NCI-H2227 treated with DMSO at 0.1 percent for 48 hours (cell line): ENCODE data around the gene TNC.

Experiments
- DNase-seq: peaks from one replicate; lab custom pipeline; 2025; lab: John Stamatoyannopoulos, UW

The TNC gene

DNA sequence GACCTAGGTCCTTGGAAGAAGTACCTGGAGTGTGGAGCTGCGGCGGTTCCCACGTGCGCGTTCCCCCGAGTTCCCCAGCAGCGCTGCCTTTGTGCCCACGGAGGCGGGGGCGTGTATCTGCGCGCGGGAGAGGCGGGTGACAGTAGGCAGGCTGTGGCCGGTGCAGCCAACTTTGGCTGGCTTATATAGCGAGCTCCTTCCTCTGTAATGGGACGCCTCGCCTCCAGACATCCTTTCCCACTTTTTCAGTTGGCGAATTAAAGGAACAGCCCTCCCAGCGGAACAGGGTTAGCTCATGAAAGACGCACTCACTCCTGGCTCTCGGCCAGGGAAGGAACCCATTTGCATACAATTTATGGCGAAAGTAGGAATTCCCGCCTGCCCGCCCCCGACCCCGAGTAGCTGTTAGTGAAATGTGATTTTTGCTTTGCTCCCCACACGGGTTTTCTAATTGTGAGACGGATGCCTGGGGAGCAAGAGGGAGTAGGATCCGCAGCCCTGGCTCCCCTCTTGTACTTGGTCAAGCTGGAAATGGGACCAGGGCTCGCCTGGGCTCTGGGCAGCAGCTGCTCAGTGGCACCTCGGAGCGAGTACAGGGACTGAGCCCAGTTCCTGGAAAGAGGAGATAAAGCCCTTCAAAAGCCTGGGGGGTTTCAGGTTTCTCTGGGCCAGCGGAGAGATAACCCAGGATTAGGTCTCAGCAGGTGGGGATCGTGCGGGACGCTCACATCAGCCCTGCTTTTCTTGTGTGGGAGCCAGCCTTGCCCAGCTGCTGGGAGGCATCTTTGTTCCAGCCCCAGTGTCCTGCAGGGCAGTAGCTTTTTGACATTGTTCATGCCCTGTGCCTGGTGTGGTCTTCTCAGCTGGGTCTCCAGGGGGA lies at the start of gene TNC:
Gene TNC (minus strand): TSS at position 159 of the 880 bp plus-strand sequence. CDS start 27,139 bp downstream, outside the sequence.
- DNase-seq, result no peak

DNA sequence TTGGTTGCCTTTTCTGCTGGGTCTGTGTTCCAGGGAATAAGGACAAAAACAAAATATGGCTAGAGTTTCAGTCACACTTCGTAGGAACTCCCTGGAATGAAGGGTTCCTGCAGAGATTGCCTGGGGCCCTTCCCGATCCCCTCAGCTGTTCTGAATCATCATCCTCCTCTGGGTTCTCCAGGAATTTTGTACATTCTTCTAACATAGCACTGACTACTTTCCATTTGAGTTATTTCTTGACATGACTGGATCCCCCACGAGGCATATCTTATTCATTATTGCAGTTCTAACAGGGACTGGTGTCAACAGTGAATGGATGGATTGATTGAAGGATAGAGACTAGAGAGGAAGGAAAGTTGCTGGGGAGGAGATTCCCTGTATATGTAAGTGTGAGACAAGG lies 49.2 kb upstream of the TNC start:
- DNase-seq, result no peak

DNA sequence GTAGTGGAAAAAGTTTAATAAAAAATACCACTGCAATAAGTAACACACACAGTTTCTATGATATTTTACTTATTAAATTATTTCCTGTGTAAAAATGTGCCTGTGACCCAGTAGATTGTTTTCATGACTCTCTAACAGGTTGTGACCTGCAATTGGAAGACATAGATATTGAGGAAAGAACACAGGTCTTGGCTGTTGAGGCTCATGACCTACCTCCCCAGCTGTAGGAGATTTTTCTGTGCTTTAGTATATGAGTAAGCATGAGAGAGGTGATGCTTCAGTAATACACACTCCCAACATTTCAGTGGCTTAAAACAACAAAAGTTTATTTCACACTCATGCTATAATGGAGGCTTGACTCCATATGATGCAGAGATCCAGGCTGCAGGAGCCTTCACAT lies 47.3 kb upstream of the TNC start:
- no peak for DNase-seq

DNA sequence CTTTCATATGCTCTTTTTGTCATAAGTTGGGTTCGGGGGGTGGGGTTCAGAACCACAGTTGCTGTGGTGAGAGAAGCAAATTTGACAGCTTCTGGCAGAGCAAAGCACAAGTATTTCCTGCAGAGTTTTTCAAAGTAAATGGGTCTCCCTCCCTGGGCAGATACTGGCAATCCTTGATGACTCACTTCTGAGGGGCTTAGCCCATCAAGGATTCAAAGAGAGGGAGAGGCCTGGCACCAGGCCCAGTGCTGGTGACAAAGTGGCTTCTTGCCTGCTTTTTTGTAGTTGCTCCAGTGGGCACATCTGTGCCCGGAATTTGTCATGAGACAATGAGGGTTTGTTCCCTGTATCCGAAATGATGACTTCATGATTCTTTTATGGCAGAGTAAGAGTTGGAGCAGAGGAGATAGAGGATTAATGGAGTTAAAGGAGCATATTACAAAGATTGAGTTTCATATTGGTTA lies 46.6 kb upstream of the TNC start:
- no peak for DNase-seq

DNA sequence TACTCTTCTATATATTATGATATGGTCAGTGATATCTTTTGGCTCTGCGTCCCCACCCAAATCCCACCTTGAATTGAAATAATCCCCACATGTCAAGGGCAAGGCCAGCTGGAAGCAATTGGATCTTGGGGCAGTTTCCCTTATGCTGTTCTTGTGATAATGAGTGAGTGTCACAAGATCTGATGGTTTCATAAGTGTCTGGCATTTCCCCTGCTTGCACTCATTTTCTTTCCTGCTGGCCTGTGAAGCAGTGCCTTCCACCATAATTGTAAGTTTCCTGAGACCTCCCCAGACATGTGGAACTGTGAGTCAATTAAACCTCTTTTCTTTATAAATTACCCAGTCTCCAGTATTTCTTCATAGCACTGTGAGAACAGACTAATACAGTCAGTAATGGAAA lies 45.0 kb upstream of the TNC start:
- no peak for DNase-seq

DNA sequence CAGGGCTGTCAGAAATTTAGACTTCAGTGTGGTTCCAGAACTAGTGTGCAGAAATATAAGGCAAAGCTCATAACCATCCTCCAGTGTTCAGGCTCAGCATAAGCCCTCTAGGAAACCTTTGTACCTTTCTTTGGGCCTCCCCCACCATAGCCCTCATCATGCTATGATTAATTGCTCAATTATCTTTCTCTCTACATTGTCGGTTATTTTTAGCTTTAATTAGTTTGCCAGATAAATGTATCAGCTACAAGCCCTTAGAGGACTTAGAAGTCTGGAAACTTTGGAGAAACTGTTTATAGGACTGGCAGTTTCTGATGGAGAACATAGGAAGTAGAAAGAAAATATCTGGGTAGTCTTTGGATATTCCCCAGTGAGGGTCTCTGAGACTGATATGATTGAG lies 43.5 kb upstream of the TNC start:
- DNase-seq, result no peak

DNA sequence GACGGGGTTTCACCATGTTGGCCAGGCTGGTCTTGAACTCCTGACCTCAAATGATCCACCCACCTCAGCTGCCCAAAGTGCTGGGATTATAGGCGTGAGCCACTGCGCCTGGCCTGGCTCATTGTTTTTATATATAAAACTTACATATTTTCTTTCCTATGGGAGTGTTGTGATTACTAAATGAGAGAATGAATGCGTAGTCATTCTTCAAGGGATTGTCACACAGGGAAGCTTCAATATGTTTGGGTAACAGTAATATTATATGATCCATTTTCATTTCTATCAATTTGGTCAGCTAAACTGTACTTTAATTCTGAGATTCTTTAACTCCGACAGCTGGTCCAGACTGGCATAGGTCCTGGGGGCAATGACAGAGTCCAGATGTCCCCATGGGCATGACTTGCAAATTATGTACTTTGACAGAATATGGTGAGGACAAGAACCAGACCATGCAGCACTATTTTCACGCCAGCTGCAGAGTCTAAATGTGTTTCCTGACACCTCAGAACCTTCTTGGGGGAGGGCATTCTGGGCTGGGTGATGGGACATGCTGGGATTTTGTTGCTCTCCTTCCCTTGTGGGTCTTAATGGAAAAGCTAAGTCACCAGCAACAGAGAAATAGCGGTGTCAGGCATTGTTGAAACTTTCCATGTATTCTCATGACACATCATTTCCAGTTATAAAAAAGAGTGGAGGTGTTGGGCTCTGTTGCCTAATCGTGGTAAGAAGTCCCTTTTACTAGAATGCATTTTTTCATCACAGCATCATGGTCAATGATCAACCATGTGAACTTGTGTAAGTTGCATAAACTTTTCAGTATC lies 40.9 kb upstream of the TNC start:
- no peak for DNase-seq

DNA sequence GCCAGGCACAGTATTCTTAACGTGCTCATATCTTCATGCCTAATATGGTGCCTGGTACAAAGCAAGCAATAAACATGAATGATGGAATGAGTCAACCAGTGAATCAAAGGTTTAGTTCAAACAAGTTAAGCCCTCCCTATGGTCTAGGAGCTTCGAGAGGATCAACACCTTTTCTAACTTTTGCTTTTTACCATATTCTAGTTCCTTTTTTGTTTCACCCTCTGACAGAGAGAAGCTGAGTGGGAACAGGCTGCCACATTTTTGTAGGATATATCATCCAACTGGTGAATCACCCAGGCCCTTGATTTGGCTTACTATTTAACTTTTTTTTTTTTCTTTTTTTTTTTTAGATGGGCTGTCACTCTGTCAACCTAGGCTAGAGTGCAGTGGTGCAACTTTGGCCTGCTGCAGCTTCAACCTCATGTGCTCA lies 39.3 kb upstream of the TNC start:
- no peak for DNase-seq

DNA sequence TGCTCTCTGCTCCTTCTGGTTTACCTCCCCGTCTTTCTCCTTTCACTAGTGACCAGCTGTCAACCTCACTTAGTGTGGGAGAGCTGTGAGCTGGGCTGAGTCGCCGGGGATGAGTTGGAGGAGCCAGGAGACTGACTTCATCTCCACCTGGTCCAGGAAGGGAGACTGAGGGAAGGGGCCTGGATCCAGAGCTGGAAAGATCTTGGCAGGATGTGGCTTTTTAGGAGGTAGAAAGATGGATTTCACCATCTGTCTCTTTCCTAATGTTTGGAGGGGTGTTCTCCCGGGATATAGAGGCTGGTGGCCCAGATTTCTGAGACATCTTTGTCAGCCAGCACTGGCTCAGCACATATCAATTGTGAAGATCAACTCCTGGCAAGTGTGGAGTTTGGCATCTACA lies 37.1 kb upstream of the TNC start:
- no peak for DNase-seq

DNA sequence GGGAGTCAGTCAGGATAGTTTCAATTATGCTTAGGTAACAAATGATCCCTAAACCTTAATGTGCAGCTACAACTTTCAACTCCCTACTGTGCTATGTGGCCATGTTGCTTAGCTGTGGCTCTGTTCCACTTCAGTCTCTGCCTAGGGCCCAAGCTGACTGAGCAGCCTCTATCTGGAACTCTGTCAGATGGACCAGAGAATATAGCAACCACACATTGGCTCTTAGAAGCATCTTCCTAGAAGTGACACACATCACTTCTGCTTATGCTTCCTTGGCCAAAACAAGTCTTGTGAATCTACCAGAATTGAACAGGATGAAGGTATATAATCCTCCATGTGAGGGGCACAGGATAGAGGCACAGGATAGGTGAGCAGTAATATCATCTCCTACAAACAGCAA lies 36.7 kb upstream of the TNC start:
- DNase-seq, result no peak

DNA sequence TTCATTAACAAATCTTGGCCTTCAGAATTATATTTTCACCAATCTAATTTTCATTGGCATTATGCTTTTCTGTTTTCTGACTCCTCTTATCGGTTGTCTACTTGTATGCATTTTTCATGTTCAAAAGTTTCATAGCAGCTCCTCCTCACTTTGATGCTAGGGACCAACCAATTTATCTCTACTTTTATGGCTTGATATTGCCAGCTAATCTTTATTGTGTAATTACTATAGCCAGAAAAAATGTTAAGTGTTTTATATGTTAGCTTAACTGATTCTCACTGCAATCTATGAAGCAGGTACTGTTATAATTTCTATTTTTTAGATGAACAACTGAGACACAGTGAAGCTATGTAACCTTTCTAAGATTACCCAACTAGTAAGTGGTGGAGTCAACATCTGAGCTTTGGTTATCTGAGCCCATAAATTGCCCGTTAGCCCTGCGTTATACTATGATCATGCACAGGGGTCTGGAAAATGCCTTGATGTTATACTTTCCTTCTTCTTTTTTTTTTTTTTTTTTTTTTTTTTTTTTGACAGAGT lies 34.4 kb upstream of the TNC start:
- DNase-seq, result no peak

DNA sequence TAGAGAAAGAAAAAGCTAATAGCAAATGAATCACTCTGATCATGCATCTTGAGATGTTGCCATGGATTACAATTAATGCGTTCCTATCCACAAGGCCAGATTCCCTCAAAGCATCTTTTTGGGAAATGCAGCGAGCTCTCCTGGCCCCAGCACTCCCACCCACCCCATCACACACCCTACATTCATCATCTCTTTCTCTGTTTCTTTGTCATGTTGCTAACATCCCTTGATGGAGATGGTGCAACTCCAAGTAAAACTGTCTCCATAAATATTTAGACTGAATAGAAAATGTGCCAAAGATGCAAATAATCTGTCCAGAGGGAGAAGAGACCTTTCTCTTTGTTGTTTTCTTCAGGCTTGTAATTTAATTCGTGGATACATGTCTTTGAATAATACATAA lies 30.8 kb upstream of the TNC start:
- no peak for DNase-seq

DNA sequence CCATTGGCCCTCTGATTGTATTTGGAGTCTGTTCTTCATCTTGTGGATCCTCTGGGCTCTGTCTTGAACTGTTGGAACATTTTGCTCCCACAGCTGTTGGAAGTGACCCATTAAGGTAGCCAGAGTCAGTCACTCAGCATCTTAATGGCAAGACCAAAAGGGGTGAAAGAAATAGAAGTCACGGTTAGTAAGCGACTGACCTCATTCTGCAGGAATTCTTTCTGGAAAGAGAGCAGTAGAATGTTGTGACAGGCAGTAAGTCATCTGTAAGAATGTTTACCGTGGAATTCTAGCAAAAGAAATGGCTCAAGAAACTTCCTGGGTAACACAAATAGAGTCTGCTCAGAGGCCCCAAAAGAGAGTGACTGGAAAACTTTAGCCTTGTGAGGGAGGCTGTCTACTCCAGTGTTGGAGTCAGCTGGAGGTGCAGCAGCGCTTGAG lies 28.6 kb upstream of the TNC start:
- DNase-seq, result no peak

DNA sequence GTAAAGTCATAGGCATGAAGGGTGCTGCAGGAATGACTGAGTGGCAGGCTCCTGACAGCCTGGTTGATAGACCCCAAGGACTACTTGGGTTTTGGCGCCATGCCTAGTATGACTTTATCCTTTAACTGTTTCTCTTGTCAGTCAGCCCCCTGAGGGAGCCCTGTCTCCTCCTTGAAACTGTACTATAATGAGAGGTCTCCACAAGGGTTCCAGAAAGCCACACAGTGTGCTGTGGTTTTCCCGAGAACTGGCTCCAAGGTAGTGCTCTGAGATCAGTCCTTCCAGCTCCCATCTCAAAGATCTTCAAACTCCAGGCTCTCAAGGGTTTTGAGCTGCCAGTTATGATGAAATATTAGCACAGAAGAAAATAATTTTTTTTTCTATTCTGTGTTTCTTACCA lies 26.7 kb upstream of the TNC start:
- DNase-seq, result no peak

DNA sequence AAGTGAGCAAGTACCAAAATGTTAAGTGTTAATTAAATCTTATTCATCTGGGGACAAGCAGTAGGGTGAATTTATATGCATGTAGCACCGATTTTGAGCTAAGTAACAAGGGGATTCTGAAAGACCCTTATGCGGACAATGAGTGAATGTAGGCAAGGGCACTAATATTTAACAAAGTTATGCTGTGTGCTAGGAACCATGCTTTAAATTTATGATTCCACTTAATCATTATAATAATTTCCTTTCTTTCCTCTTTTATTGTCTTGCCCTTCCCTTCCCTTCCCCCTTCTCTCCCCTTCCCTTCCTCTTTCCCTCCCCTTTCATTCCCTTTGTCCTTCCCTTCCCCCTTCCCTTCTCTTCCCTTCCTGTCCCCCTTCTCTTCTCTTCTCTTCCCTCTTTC lies 25.7 kb upstream of the TNC start:
- DNase-seq, result no peak

DNA sequence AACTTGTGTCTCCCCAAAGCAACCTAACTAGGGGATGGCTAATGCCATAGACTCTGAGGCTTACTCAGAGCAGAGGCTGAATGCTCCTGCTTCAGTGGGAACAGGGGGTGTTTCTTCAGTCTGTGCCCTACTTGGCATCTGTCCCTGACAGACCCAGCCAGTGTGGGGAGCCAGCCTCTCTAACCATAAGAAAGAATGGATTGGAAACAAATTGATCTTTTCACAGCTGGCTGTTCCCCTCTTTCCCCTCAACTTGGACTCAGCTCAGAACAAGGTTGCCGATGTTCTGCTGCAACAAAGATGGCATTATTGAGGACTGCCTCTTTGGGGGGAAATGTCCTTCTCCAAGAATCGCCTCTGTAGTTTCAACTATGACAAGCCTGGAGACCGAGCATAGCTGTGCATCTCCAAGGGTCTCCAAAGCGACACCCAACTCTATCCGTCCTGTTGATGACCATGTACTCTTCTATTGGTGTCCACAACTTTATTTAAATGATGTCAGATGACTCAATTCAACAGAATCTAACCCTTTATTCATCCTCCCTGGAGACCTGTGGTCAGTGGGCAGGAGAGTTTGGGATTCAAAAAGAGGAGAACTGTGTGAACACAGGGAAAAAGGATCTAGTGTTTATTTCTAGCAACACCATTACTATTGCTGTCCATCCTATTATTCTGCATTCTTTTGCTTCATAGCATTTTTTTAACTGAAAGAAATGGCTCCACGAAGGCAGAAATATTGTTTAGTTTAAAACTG lies 24.7 kb upstream of the TNC start:
- no peak for DNase-seq

DNA sequence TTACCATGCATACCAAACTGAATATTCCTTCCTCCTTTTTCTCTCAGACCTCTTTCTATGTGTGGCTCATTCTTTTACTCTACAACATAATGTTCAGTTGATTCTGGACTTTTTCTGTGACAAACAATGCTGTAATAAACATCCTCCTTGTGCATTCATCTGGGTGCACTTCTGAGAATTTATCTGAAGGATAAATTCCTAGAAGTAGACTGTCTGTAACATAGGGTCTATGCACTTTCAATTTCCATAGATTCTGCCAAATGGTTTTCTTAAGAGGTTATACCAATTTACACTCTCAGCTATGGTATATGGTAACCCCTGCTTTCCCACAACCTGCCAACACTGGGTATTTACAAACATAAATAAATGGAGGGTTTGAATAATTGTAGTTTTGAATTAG lies 24.1 kb upstream of the TNC start:
- no peak for DNase-seq

DNA sequence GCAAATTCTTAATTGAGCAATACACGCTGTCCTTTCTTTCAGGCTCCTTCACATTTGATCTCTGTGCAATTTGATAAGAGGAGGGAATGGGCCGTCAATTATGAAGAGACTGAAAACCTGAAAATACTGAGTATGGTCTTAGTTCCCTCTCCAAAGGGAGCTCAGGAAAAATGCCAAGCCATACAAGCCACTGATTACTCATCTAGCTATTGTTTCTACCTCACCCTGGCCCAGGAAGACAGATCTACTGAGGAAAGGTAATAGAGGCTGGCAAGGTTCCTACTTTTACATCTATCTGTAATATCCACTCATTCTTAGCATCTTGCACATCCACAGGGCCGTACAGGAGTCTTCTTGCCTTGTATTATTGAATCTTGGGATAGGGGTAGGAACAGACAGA lies 23.7 kb upstream of the TNC start:
- DNase-seq, result no peak

DNA sequence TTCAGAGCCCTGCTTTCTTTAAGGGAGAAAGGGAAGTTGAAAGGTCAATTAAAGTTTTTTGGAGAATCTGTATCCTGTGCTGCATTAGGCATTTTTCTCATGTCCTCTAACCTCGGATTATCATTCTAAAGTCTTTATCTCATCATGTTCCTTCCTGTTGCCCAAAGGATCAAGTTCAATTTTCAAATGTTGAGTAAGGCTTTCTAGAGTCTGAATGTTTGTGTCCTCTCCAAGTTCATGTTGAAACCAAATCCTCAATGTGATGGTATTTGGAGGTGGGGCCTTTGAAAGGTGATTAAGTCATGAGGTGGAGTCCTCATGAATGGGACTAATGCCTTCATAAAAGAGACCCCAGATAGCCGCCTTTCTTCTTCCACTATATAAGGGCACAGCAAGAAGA lies 20.2 kb upstream of the TNC start:
- no peak for DNase-seq

DNA sequence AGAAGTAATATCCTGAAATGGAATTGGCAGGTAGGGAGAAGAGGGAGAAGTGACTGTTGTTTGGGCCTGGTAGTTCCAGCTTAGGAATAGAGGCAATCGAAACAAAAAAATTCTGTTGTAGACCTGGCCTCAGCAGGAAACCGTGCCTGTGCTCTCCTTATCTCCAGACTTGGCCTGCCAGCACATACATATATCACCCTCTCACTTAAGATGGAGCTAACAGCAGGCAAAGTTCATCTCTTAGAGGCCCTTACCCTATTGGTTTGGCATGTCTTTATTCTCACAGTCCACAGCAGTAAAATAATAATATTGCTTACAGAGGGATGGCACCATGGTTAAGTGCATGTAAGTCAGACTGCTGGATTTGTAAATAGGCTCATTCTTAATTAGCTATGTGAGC lies 19.6 kb upstream of the TNC start:
- DNase-seq, result no peak

DNA sequence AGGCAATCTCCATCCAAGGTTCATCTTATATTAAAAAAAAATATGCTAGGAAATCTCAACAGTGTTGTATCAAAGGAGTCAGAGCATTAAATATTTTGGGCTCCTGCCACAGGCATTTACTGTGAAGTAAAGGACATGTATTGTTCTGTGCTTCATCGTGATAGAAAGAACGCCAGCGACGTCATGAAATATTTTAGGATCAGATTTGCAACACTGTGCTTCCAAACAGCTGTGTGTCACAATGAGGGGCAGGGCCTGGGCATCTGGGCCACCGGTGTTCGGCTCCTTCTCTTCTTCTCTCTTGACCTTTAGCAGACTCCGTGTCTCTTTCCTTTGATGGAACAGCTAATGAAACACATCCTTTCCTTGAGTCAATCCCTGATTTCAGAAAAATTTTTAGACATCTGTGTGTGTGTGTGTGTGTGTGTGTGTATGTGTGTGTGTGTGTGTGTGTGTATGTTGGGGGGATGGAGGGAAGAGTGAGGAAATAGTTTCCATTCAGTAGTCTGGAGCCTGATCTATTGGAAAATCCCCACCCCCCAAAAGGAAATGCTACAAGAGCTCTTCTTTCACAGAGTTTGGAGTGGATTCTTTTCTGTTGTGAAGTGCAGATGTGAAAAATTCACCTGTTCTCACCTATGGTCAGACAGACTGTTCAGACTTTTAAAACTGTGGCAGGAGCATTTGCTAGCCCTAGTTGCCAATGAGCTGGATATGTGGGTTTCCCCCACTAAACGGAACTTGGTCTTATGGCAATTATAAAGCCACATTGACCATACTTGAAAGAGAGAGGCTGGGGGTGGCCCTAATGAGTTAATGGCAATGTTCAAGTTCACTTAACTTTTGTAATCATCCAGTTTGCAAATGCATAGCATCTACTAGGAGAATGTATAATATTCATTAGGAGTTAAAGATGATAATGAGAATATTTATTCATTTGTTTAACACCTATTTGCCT lies 18.1 kb upstream of the TNC start:
- no peak for DNase-seq
